Activated T-helper 2 cell treated with anti-CD3 and anti-CD28 coated beads, Interferon-gamma antibody, Interleukin-2, Interleukin-4, amounts not matched to agents 10 μg/mL and 5 μg/mL and 100 μg/mL, durations not matched to agents 14 hours and 24 hours and 36 hours (primary cell): ENCODE data around the gene GSTA2. TPM values are rescaled to one million over a fixed set of nuclear protein-coding genes. Genes with fewer than 3 reads are reported as not detected.
"Not testable (repeated sequence)": the region's sequence is repeated elsewhere in the genome, so short reads cannot be mapped to it uniquely, and the experiment has no call there.

Source experiments
- DNase-seq: peaks from one replicate; pipeline ENCODE4 v3.0.0; 2021; ENCODE audit warnings: low spot score
- H3K27ac Mint-ChIP-seq: one replicate; pipeline ENCODE4 v1.8.0; 2021; ENCODE audit warnings: mixed read lengths
- H3K27me3 Mint-ChIP-seq: one replicate; pipeline ENCODE4 v1.8.0; 2021; ENCODE audit warnings: low read depth, mixed read lengths
- H3K36me3 Mint-ChIP-seq: one replicate; pipeline ENCODE4 v1.8.0; 2021; ENCODE audit warnings: low read depth, mixed read lengths
- H3K4me1 Mint-ChIP-seq: one replicate; pipeline ENCODE4 v1.8.0; 2021; ENCODE audit warnings: low read depth, mixed read lengths
- H3K4me3 Mint-ChIP-seq: one replicate; pipeline ENCODE4 v1.8.0; 2021; ENCODE audit warnings: low read depth, mild to moderate bottlenecking, moderate library complexity, mixed read lengths
- H3K9me3 Mint-ChIP-seq: one replicate; pipeline ENCODE4 v1.8.0; 2021; ENCODE audit warnings: mixed read lengths
- intact Hi-C: fragments of 100-400 bp; cut with micrococcal nuclease; formaldehyde crosslinking; loops from one replicate; pipeline ENCODE4 v1.15.1; 2023
- total RNA-seq: library from RNA; stranded (reverse); gene quantifications from 2 replicates; pipeline ENCODE4 v1.2.3, GENCODE V29; 2022

GSTA2 gene
- total RNA-seq, 1 donor from 2014 or later: not detected

DNA sequence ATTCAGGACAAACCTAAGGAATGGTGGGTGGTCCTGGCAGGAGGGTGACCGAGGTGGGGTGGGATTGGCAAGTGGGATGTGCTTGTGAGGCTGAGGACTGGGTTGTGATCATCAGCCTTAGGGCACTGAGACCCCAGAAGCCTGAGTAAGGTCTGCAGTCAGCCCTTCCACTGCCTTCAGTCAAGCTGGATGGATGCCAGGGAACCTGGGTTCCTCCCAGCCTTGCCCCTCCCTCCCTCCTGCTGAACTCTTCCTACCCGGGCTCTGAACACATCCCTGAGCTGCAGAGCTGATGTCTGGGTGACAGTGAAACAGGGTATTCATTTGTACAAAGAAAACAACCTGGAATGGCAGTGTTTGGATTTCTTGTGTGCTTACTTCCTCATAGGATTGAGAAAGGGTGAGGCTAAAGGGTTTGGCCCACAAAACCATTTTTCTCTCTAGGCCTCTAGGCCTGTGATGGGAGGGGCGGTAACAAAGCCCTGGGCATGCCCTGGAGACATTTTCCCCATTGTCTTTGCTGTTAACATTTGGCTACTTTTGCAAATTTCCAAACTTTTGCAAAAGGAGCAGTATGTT, 19.5 kb upstream of the GSTA2 start:
- H3K36me3 Mint-ChIP-seq, intact Hi-C loops, DNase-seq, H3K9me3 Mint-ChIP-seq, H3K4me1 Mint-ChIP-seq, H3K4me3 Mint-ChIP-seq, H3K27ac Mint-ChIP-seq: not testable (repeated sequence)
- peaks cover 10% of the 10 kb centered on the region for H3K27me3 Mint-ChIP-seq

DNA sequence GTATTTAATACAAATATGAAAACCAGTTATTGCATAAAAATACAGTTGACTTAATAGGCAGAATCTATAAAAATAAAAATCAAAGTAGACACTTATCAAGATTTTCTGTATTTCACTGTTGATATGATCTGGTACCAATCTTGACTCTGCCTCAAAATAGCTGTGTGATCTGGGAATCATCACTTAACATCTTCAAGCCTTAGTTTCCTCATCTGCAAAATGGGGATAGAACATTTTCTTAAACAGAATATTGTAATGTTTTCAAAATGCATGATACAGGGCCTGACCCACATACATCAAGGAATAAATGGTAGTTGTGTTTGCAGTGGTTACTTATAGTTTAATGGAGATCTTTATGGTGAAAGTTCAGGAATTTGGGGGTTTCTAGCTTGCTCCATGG, 18.9 kb upstream of the GSTA2 start:
- H3K4me3 Mint-ChIP-seq, H3K27ac Mint-ChIP-seq, H3K36me3 Mint-ChIP-seq, DNase-seq, intact Hi-C loops, H3K9me3 Mint-ChIP-seq, H3K4me1 Mint-ChIP-seq: not testable (repeated sequence)
- H3K27me3 Mint-ChIP-seq: peaks cover 10% of the 10 kb centered on the region

- Mint-ChIP-seq H3K4me3 (no peak overlapping the region), H3K9me3 (peaks cover 4% of the 10 kb centered on the region), H3K36me3 (no peaks in the 10 kb centered on the region), H3K27me3 (peaks cover 9% of the 10 kb centered on the region), H3K4me1 (no peaks in the 10 kb centered on the region), H3K27ac (no peak overlapping the region)
- intact Hi-C loops: no loop called here
- no peak for DNase-seq
These were observed 16.0 kb upstream of the GSTA2 start for GRCh38 chr6:52779237-52779636.

DNA sequence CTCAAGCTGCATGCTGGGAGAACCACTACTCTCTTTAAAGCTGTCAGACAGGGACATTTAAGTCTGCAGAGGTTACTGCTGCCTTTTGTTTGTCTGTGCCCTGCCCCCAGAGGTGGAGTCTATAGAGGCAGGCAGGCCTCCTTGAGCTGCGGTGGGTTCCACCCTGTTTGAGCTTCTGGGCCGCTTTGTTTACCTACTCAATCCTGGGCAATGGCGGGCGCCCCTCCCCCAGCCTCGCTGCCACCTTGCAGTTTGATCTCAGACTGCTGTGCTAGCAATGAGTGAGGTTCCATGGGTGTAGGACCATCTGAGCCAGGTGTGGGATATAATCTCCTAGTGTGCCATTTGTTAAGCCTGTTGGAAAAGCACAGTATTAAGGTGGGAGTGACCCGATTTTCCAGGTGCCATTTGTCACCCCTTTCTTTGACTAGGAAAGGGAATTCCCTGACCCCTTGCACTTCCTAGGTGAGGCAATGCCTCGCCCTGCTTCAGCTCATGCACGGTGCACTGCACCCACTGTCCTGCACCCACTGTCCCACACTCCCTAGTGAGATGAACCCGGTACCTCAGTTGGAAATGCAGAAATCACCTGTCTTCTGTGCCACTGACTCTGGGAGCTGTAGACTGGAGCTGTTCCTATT, 13.6 kb upstream of the GSTA2 start:
- H3K4me1 Mint-ChIP-seq, H3K27ac Mint-ChIP-seq, H3K9me3 Mint-ChIP-seq, intact Hi-C loops, DNase-seq, H3K36me3 Mint-ChIP-seq, H3K27me3 Mint-ChIP-seq, H3K4me3 Mint-ChIP-seq: not testable (repeated sequence)

DNA sequence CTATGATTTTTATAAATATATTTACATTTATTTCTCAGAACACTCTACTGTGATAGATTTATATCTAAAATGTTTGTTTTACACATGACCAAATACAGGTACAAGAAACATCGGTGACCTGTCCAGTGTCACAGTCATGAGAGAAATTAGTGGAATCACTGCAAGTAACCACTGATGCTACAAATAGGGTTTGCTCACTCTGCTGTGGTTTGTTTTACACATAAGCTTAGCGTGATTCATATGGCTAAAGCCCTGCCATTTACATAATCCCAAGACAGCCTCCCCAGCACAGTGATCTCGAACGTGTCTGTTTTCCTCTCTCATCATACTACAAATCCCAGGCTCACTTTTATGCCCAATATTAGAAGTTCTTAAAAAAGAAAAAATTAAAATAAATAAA, 6.1 kb upstream of the GSTA2 start:
- H3K27me3 Mint-ChIP-seq, H3K36me3 Mint-ChIP-seq, H3K4me1 Mint-ChIP-seq, H3K9me3 Mint-ChIP-seq, H3K4me3 Mint-ChIP-seq, DNase-seq, H3K27ac Mint-ChIP-seq, intact Hi-C loops: not testable (repeated sequence)

DNA sequence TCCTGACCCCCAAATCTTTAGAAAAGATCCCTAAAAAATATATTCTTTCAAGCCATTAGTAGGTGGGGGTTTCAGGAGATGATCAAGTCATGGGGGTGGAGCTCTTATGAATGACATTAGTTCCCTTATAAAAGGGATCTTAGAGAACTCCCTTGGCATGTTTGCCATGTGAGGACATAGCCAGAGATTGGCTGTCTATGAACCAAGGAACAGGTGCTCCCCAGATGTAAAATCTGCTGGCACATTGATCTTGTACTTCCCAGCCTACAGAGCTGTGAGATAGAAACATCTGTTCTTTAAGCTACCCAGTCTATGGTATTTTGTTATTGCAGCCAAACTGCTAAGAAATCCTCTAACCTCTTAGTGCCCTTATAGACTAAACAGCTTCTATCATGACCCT, 4.4 kb upstream of the GSTA2 start:
- H3K27ac Mint-ChIP-seq, H3K9me3 Mint-ChIP-seq, intact Hi-C loops, H3K4me3 Mint-ChIP-seq, H3K36me3 Mint-ChIP-seq, H3K4me1 Mint-ChIP-seq, H3K27me3 Mint-ChIP-seq, DNase-seq: not testable (repeated sequence)

GRCh38 chr6:52761673-52762491, 1.4 kb downstream of the GSTA2 start:
- intact Hi-C loops, H3K27ac Mint-ChIP-seq, H3K36me3 Mint-ChIP-seq, DNase-seq, H3K4me1 Mint-ChIP-seq, H3K9me3 Mint-ChIP-seq, H3K4me3 Mint-ChIP-seq: not testable (repeated sequence)
- H3K27me3 Mint-ChIP-seq: peaks cover 16% of the 10 kb centered on the region

DNA sequence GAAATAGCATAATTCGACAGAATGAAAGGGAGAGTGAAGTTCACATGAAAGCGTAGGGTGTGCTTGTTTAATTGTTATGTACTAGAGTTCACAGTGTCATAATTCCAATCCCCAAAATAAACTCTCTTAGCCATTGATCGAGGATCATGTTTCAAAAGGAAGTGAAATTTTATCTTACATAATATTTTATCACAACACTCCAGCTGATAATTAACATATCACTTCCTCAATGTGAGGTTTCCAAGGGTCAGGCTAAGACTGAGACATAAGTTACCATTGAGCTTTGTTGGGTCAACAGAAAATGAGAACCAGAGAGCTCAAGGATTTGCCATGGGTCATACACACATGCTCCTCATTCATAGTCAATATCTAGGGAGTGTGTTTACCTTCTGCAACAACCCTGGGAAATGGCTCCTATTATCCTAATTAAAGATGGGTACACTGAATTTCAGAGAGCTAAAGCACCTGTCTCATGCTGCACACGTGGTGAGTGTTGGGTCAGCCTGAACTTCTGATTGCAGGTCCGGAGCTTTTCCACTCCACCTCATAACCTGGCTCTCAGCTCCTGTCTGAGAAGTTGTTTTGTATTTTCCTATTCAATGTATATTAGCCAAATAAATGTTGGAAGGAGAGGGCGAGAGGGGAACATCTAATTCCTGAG, 3.0 kb downstream of the GSTA2 start:
- intact Hi-C loops: no loop called here
- H3K4me1 Mint-ChIP-seq: no peaks in the 10 kb centered on the region
- no peak for DNase-seq
- H3K9me3 Mint-ChIP-seq: no peaks in the 10 kb centered on the region
- no peaks in the 10 kb centered on the region for H3K36me3 Mint-ChIP-seq
- H3K4me3 Mint-ChIP-seq: no peak overlapping the region
- no peak overlapping the region for H3K27ac Mint-ChIP-seq
- peaks cover 16% of the 10 kb centered on the region for H3K27me3 Mint-ChIP-seq

- intact Hi-C loops: no loop called here
- Mint-ChIP-seq H3K27me3 (peaks cover 19% of the 10 kb centered on the region), H3K4me3 (no peak overlapping the region)
These were observed 4.2 kb downstream of the GSTA2 start for GRCh38 chr6:52759085-52759484.

DNA sequence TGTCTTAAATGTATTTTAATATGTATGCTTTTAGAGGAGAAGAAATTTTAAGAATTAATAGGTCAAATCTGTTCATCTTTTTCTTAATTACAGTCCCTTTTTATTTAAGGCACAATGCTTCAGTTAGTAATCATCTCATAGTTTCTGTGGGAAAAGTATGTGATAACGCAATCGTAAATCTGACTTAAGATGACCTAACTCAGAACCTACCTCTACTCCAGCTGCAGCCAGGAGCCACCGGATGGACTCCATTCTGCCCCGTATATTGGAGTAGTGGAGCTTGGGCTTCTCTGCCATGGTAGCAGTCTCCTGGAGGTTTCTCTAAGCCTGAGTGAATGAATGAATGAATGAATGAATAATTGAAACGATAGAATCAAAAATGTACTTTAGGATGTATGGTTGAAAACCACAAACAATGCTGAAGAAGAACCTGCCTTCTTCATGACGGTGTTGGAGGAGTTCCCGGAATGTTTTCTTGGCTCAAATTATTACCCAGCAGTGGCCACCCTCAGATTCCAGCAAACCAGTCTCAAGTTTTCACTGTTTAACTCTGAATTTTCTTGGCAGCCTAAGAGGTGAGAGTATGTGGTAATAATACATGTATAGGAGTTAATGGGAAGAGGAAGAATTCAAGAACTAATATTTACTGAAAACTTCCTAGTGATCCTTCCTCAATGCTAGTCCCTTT, 5.5 kb downstream of the GSTA2 start:
- H3K4me1 Mint-ChIP-seq, H3K9me3 Mint-ChIP-seq, H3K36me3 Mint-ChIP-seq, intact Hi-C loops, DNase-seq, H3K4me3 Mint-ChIP-seq, H3K27ac Mint-ChIP-seq: not testable (repeated sequence)
- H3K27me3 Mint-ChIP-seq: peaks cover 19% of the 10 kb centered on the region

More at GRCh38 chr6:52759085-52759484, 4.2 kb downstream of the GSTA2 start:
- no peak for DNase-seq
- H3K36me3 Mint-ChIP-seq: no peaks in the 10 kb centered on the region
- no peaks in the 10 kb centered on the region for H3K4me1 Mint-ChIP-seq
- H3K27ac Mint-ChIP-seq: no peak overlapping the region
- H3K9me3 Mint-ChIP-seq: no peaks in the 10 kb centered on the region

- DNase-seq: no peak
- peaks cover 11% of the 10 kb centered on the region for H3K27me3 Mint-ChIP-seq
- intact Hi-C loops: no loop called here
These were observed 8.8 kb downstream of the GSTA2 start for GRCh38 chr6:52754443-52754842.

DNA sequence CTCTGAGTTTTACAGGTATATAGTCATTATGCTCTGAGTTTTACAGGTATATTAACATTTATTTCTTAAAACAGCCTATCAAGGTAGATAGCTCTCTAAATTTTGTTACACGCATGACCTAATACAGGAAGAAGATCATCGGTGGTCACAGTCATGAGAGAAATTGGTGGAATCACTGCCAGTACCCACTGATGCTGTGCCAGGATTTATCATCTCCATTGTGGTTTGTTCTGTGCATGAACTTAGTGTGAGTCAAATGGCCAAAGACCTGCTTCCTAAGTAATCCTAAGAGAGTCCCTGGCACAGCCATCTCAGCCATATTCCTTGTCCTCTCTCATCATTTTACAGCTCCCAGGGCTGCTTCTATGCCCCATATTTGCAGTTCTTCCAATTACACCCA, 10.1 kb downstream of the GSTA2 start:
- DNase-seq, H3K27me3 Mint-ChIP-seq, H3K9me3 Mint-ChIP-seq, H3K4me3 Mint-ChIP-seq, intact Hi-C loops, H3K27ac Mint-ChIP-seq, H3K36me3 Mint-ChIP-seq, H3K4me1 Mint-ChIP-seq: not testable (repeated sequence)

More at GRCh38 chr6:52754443-52754842, 8.8 kb downstream of the GSTA2 start:
- no peaks in the 10 kb centered on the region for H3K4me1 Mint-ChIP-seq
- no peaks in the 10 kb centered on the region for H3K36me3 Mint-ChIP-seq
- no peak overlapping the region for H3K4me3 Mint-ChIP-seq
- H3K27ac Mint-ChIP-seq: no peak overlapping the region
- no peaks in the 10 kb centered on the region for H3K9me3 Mint-ChIP-seq
